NT2/D1 (cell line): ENCODE measurements around the gene ITGB2.

ENCODE experiments used
- DNase-seq: peaks from one replicate; pipeline ENCODE4 v3.0.0-alpha.2; 2011; ENCODE audit warnings: low read depth, low spot score
- H3K27me3 ChIP-seq: 2 replicates; pipeline ENCODE4 v1.6.0; 2011; ENCODE audit warnings: mild to moderate bottlenecking; ENCODE audit not compliant: insufficient read length, insufficient read depth
- H3K36me3 ChIP-seq: 2 replicates; pipeline ENCODE4 v1.6.1; 2011; ENCODE audit warnings: mild to moderate bottlenecking, low read length, mixed read lengths; ENCODE audit not compliant: insufficient read depth, insufficient read length
- H3K4me1 ChIP-seq: 2 replicates; pipeline ENCODE4 v1.5.1; 2011; ENCODE audit not compliant: insufficient read depth, insufficient read length
- H3K4me3 ChIP-seq: 2 replicates; pipeline ENCODE4 v1.5.1; 2011; ENCODE audit warnings: low read depth; ENCODE audit not compliant: insufficient read length
- H3K9ac ChIP-seq: 2 replicates; pipeline ENCODE4 v1.6.0; 2011; ENCODE audit warnings: low read depth; ENCODE audit not compliant: insufficient read length
- H3K9me3 ChIP-seq: 2 replicates; pipeline ENCODE4 v1.5.1; 2011; ENCODE audit warnings: mild to moderate bottlenecking, low read length; ENCODE audit not compliant: insufficient read depth
- SUZ12 ChIP-seq: IDR thresholded peaks from 2 replicates; pipeline ENCODE4 v1.6.1; 2011; ENCODE audit not compliant: insufficient read length, insufficient read depth; ENCODE audit errors: extremely low read depth
- YY1 ChIP-seq: IDR thresholded peaks from 2 replicates; pipeline ENCODE4 v1.6.1; 2011; ENCODE audit not compliant: insufficient read length, insufficient read depth
- ZNF274 ChIP-seq: IDR thresholded peaks from 2 replicates; pipeline ENCODE4 v1.6.1; 2011; ENCODE audit warnings: mild to moderate bottlenecking, low read depth, low read length

Gene ITGB2

DNA sequence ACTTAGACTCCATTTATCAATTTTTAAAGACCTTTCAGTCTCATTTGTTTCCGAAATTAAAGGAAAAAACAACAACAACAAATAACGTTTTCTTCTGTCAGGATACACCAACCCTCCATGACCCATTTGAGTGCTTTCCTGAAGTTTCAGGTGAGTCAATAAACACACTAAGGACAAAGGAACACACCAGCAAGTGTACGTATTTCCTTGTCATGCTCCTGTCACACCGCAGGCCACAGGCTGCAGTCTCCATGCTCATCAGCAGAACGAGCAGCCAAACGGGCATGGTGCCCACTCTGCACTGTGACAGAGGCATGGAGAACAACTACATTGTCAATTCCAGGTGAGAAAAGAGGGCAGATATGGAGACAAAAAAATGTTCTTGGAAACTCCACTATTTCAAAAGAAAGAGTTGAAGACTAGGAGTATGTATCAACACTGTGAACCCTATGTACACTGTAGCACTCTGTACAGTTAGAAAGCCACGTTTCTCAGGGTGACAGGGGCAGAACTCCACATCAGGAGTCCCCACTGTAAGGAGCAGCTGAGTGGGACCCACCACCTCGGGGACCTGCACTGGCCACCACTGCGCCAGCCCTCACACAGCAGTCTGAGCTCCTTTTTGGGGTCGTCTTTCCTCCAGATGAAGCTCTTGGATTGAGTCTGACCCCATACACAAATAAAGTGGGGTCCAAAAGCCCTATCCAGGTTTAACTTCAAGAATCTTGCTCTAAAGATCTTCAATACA, 49.8 kb downstream of the ITGB2 start:
- H3K4me1 ChIP-seq: peaks cover 34% of the 10 kb centered on the region
- TF ChIP-seq SUZ12 (no peak), ZNF274 (no peak), YY1 (no peak)
- peaks cover 20% of the 10 kb centered on the region for H3K27me3 ChIP-seq
- H3K36me3 ChIP-seq: peaks cover 37% of the 10 kb centered on the region
- DNase-seq: no peak
- no peaks in the 10 kb centered on the region for H3K9me3 ChIP-seq
- no peak overlapping the region for H3K4me3 ChIP-seq
- no peak overlapping the region for H3K9ac ChIP-seq

DNA sequence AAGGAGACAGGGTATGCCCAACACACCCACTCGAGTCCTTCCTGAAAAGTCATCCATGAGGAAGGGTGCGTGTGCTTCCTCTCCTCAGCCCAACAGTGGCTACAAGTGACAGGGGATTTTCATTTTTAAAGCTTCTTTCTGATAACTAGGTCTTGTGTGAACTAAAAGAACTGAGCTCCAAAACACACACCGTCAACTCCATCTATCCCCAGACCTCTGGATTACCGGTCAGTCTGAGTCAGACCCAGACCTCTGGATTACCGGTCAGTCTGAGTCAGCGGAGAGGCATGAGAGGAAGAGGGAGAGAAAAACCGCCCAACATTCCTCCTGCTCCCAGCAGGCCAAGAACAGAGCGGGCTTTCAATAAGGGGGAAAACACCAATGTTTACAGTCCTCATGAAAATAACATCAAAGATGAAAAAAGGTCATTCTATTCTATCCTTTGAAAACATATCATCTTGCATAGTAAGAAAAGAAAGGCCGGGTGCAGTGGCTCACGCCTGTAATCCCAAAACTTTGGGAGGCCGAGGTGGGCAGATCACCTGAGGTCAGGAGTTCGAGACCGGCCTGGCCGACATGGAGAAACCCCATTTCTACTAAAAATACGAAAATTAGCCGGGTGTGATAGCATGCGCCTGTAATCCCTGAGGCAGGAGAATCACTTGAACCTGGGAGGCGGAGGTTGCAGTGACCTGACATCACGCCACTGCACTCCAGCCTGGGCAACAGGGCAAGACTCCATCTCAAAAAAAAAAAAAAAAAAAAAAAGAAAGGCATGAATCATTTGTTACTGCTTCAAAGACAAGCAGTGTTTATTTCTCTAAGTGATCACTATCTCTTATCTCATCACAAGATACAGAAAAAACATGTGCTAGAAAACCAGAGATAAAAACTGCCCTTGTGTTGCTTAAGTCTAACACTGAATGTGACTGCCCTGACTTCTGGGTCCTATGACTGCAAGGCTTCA, 50.6 kb downstream of the ITGB2 start:
- H3K4me3 ChIP-seq: no peak overlapping the region
- DNase-seq: no peak
- TF ChIP-seq SUZ12 (no peak), ZNF274 (no peak), YY1 (no peak)
- H3K27me3 ChIP-seq: peaks cover 12% of the 10 kb centered on the region
- H3K36me3 ChIP-seq: peaks cover 46% of the 10 kb centered on the region
- H3K9me3 ChIP-seq: no peaks in the 10 kb centered on the region
- H3K4me1 ChIP-seq: peaks cover 38% of the 10 kb centered on the region
- H3K9ac ChIP-seq: peak overlapping the region; percentile 37

DNA sequence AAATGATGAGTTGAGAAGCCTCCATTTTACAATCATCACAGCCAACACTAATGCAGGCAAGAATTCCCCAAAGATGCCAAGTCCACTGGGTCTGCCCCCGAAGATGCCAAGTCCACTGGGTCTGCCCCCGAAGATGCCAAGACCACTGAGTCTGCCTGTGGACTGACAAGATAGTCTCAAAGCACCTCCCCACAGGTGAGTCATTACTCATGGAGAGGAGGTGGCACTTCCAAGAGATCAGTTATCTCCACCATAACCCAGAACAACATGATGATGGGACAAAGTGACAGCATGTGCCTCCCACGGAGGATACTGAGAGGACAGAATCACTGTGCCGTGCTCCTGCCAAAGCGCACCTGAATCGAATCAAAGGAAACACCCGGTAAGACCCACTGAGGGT, 52.0 kb downstream of the ITGB2 start:
- no peak for DNase-seq
- Histone ChIP-seq H3K4me3 (no peak overlapping the region), H3K27me3 (no peaks in the 10 kb centered on the region), H3K36me3 (peaks cover 58% of the 10 kb centered on the region), H3K9me3 (no peaks in the 10 kb centered on the region), H3K9ac (no peak overlapping the region), H3K4me1 (peaks cover 38% of the 10 kb centered on the region)
- TF ChIP-seq SUZ12: no peak
- no peak for TF ChIP-seq YY1
- no peak for TF ChIP-seq ZNF274

DNA sequence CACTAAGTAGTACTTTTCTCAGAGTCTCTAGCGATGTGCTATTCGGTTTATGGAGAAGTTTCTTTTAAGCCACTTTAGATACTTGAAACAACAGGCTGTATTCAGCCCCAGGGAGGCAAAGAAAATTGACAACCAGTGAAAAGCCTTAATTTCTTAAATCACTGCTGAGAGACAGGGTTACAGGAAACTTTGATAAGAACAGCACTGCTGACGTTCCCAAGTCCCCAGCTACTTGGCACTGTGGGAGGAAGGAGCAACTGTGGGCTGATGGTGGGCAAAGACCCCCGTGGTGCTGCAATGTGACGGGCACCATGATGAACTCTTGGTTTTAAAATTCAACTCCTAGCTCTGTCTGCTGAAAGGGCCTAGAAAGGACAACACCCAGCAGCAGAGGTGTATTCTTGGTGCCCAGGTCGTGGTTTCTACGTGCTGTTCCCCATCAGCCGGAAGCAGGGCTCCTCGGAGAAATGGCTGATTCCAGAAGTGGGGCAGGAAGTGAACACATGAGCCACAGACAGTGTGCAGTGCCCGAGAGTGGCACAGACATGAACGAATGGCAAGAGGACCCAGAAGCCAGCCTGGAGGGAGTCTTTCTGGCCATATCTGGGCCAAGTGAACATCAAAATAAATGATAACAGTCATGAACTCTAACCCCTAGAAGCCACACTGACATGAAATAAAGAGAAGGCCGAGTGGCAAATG, 52.5 kb downstream of the ITGB2 start:
- DNase-seq: no peak
- Histone ChIP-seq H3K4me1 (peaks cover 38% of the 10 kb centered on the region), H3K27me3 (no peaks in the 10 kb centered on the region), H3K36me3 (peaks cover 63% of the 10 kb centered on the region), H3K9me3 (no peaks in the 10 kb centered on the region), H3K4me3 (no peak overlapping the region), H3K9ac (no peak overlapping the region)
- TF ChIP-seq YY1 (no peak), ZNF274 (no peak), SUZ12 (no peak)

DNA sequence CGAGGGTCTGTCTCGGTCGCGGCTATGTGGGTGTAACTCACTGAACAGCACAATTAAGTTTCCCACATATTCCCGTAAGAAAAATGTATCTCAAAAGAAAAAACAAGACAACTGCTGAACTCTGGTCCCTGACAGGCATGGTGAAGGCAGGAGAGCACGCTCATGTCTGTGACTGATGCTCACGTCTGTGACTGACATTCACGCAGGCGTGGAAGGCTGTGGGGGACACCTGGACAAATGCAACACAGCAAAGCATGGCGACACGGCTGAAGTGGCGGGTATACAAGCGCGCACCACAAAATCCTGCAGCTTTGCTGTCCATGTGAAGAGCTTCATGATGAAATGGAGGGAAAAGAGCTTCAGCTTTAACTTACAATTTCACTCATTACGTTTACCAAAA, 53.2 kb downstream of the ITGB2 start:
- H3K36me3 ChIP-seq: peaks cover 66% of the 10 kb centered on the region
- H3K27me3 ChIP-seq: no peaks in the 10 kb centered on the region
- TF ChIP-seq YY1: no peak
- TF ChIP-seq SUZ12: no peak
- no peak for TF ChIP-seq ZNF274
- no peak overlapping the region for H3K4me3 ChIP-seq
- H3K9me3 ChIP-seq: no peaks in the 10 kb centered on the region
- DNase-seq: no peak
- H3K9ac ChIP-seq: no peak overlapping the region
- peaks cover 38% of the 10 kb centered on the region for H3K4me1 ChIP-seq

DNA sequence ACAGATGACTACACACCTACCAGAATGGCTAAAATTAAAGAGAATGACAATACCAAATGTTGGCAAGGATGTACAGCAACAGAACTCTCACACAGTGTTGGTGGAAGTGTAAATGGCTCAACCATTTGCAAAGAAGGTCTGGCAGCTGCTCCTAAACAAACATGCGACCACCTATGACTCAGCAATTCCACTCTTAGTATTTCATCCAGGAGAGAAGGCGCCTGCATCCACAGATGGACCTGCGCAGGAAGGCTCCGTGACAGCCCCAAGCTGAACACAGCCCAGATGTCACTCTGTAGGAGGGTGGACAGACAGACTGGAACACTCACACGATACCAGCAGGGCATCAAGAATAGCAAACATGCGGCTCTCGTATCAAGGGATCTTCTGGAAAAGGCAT, 53.9 kb downstream of the ITGB2 start:
- Histone ChIP-seq H3K4me3 (no peak overlapping the region), H3K27me3 (no peaks in the 10 kb centered on the region)
- DNase-seq: no peak

More for the DNA sequence above, 53.9 kb downstream of the ITGB2 start:
- H3K9ac ChIP-seq: peak overlapping the region; percentile 7
- H3K4me1 ChIP-seq: peaks cover 36% of the 10 kb centered on the region
- no peak for TF ChIP-seq YY1
- TF ChIP-seq ZNF274: no peak
- TF ChIP-seq SUZ12: no peak
- no peaks in the 10 kb centered on the region for H3K9me3 ChIP-seq
- H3K36me3 ChIP-seq: peaks cover 62% of the 10 kb centered on the region
